GM21723 (cell line): ENCODE results near the gene PLK5.
"Not testable (repeated sequence)": the region's sequence is repeated elsewhere in the genome, so short reads cannot be mapped to it uniquely, and the experiment has no call there.

Source experiments
- ATAC-seq: cut with Tn5 transposase; IDR thresholded peaks from one replicate; pipeline ENCODE4 v1.9.1; 2021; ENCODE audit warnings: mild to moderate bottlenecking, moderate library complexity; ENCODE audit not compliant: unreplicated experiment

Gene PLK5

DNA sequence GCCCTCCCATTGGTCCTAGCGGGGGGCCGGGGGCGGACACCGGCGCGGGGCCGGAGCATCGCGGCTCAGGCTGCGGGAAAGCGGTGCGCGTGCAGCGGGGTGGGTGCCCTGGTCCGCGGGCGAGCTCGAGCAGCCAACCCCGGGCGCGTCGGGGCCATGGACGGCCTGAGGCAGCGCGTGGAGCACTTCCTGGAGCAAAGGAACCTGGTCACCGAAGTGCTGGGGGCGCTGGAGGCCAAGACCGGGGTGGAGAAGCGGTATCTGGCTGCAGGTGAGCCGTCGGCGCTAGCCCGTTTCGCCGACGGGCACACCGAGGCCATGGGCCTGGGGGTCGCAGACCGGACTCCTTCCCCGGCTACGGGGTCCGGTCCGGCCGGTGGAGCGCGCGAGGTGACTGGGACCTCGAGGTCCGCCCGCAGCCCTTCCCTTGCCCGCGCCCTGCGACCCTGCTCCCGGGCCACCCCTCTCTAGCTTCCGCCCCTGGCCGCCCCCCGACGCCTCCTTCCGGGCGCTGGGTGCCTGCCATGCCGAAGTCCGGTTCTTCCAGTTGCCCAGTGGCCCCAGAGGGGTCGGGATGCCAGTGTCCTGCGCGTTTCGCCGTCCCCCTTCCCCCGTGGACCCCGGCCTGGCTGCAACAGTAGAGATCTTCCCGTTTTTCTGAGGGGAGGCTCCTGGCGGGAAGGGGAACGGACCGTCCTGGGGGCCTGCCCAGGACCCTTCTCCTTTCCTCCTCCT lies 32.6 kb upstream of the PLK5 start, which contains the start of gene REEP6:
Gene REEP6, plus strand, starts transcription at position 68 of the 735 bp plus-strand sequence. Its CDS starts 89 bp downstream, at position 157.
- no peak for ATAC-seq

DNA sequence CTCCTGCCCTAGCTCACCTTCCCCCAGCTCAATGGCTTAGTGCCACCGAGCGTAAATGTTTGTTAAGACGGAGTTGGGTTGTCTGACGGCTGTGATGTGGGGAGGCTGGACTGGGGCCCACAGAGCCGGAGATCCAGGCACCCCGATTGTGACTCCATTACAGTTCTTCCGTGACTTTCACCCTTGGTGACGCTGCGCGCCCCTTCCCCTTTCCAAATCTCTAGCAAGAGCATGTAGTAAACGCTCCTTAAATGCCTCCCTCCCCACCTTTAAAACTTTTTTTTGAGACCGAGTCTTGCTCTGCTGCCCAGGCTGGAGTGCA lies 32.1 kb upstream of the PLK5 start:
- no peak for ATAC-seq

DNA sequence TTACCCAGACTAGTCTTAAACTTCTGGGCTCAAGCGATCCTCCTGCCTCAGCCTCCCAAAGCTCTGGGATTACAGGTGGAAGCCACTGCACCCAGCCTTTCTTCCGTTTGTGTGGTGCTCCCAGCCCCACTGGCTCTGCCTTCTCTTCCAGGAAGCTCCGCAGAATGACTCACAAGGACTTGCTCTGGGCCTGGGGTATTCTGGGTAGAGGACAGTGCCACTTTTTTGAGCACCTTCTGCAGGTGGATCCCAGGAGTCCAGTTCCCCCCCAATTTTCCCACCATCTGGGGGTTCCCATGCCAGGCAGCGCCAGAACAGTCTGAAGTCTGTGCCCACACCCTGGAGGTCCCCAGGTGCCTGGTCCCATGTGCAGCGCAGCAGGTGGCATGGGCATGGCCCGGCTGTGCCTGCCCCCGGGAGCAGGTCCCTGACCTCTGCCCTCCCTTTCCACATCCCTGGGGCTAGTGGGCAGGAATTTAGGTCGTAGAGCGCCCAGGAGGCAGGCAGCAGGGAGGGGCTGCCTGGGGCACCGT lies 31.3 kb upstream of the PLK5 start:
- ATAC-seq, result no peak

DNA sequence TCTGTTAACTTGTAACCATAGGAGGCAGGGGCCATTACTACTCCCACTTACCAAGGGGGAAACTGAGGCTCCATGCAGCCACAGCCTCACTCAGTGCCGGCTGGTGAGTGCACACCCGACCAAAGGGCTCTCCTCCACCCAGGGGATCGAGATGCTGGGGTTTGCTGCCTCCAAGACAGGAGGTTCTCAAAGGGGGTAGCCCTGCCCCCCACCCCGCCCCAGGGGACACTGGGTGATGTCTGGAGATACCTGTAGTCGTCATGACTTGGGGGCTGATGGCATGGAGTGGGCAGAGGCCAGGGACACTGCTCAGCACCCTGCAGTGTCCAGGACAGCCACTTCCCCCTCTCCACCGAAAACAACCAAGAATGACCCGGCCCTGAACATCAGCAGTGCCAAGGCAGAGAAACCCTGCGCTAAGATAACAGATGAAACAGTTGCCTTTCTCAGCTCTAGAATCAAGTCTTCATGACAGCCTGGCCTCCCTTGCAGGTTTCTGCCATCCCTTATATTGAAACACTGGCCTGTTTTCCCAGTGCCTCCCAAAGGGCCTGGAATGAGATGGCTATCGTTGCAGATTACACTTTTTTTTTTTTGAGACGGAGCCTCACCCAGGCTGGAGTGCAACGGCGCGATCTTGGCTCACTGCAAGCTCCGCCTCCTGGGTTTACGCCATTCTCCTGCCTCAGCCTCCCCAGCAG lies 29.6 kb upstream of the PLK5 start:
- no peak for ATAC-seq

DNA sequence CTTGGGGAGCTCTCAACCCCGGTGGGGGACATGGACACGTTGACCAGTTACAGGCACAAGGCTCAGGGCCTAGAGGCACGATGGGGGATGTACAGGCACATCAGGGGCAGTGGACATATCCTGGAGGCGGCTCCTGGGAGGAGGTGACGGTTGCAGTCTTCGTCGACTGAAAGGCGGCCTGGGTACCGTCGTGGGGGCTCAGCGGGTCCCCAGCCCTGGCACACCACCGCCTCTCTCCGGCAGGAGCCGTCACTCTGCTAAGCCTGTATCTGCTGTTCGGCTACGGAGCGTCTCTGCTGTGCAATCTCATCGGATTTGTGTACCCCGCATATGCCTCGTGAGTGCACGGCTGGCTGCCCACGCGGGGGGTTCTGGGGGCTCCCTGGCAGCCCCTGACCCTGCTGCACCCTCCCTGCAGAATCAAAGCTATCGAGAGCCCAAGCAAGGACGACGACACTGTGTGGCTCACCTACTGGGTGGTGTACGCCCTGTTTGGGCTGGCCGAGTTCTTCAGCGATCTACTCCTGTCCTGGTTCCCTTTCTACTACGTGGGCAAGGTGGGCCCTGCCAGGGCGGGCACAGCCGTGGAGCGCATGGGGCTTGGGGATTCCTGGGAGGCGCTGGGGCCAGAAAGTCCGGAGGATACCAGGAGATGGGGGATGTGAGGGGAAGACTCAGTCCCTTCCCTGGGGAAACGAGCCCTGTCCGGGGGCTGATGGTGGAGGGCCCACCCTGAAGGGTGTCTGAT lies 28.7 kb upstream of the PLK5 start:
- ATAC-seq, result no peak

DNA sequence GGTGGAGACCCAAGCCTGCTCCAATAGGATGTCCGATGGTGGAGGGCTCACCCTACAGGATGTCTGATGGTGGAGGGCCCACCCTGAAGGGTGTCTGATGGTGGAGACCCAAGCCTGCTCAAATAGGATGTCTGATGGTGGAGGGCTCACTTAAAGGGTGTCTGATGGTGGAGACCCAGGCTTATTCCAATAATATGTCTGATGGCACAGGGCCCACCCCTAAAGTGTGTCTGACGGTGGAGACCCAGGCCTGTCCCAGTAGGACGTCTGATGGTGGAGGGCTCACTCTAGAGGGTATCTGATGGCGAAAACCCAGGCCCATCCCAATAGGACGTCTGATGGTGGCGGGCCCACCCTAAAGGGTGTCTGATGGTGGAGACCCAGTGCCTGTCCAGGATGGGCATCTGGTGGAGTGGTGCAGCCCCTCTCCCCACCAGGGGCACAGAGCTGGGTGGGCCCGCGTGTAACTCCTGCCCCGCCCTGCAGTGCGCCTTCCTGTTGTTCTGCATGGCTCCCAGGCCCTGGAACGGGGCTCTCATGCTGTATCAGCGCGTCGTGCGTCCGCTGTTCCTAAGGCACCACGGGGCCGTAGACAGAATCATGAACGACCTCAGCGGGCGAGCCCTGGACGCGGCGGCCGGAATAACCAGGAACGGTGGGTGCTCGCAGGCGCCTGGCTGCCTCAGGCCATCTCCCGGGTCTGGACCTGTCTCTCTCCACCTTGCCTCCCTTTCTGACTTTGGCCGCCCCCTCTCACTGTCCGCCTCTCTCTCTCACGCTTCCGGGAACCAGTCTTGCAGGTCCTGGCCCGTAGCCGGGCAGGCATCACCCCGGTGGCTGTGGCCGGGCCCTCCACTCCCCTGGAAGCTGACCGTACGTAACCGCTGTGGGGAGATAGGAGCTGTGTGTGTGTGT lies 27.8 kb upstream of the PLK5 start:
- no peak for ATAC-seq

DNA sequence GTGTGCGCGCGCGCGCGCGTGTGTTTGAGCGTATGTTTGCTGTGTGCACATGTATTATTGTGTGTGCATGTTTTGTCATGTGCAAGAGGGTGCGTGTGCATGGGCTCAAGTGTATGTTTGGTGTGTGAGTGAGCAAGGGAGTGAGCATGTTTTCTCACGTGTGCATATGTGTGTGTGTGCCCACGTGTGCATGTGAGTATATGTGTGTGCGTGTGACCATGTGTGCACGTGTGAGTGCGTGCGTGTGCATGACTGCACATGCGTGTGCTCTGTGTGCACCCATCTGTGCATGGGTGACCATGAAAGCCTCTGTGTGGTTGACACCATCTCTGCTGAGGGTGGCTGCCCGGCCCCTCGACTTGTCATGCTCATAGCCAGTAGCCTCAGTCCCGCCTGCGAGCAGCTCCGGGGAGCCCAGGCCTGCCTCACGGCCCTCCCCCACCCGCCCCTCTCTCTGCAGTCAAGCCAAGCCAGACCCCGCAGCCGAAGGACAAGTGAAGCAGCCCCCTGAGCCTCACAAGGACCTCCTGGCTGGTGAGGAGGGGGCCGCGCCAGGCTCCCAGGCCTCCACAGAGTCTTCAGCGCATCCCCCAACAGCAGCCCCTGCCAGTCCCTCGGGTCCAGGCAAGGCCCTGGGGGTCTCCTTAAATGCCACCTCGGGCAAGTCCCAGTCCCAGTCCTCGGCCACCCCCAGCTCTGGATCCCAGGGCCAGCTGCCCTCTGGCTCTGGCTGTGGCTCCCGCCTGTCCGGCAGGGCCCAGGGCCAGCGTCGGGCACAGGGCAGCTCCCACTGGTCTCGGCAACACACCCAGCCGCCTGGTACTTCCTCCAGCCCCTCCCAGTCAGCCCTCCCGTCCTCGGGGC lies 26.9 kb upstream of the PLK5 start:
- ATAC-seq, result no peak

DNA sequence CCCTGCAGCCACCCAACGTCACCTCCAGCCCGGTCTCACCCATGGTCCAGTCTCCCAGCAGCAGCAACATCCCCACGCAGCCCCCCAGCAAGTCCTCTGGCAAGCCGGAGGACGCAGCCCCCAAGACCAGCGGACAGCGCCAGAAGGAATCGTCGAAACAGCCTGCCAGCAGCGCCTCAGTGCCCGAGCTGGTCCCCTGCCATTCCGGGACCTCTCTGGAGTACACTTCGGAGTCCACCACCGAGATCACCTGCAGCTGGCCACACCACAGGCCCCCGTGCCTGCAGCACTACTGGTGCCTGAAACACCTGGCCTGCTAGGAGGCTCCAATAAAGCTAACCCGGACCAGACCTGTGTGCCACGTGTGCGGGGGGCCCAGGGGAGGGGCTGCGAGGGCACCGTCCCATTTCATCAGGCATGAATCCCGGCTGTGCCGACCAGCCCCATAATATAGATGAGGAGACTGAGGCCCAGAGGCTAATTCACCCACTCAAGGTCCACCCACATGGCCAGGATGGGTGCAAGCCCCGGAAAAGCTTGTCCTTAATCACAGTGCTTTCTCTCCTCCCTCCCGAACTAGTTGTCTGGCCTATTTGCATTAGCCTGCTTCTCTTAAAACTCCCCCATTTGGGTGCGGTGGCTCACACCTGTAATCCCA lies 26.2 kb upstream of the PLK5 start:
- ATAC-seq, result no peak

DNA sequence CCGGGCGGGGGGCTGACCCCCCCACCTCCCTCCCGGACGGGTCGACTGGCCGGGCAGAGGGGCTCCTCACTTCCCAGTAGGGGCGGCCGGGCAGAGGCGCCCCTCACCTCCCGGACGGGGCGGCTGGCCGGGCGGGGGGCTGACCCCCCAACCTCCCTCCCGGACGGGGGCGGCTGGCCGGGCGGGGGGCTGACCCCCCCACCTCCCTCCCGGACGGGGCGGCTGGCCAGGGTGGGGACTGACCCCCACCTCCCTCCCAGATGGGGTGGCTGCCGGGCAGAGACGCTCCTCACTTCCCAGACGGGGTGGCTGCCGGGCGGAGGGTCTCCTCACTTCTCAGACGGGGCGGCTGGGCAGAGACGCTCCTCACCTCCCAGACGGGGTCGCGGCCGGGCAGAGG lies 24.6 kb upstream of the PLK5 start:
- not testable (repeated sequence) for ATAC-seq

DNA sequence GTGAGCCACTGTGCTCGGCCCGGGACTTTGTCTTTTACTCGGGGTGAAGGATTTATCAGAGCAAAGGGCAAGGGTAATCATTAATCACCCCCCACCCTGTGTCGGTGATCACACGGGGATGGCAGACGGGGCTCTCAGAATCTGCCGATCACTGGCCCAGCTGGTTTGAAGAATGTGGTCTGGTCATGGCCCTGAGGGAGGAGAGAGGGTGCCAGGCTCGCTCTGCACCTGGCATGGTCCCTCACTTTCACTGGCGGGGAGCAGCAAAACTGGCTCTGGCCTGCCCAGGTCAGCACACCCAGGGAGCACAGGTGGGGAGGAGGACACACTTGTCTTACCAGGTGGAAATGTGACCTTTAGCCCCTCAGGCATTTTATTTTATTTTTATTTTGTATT lies 22.7 kb upstream of the PLK5 start:
- no peak for ATAC-seq

DNA sequence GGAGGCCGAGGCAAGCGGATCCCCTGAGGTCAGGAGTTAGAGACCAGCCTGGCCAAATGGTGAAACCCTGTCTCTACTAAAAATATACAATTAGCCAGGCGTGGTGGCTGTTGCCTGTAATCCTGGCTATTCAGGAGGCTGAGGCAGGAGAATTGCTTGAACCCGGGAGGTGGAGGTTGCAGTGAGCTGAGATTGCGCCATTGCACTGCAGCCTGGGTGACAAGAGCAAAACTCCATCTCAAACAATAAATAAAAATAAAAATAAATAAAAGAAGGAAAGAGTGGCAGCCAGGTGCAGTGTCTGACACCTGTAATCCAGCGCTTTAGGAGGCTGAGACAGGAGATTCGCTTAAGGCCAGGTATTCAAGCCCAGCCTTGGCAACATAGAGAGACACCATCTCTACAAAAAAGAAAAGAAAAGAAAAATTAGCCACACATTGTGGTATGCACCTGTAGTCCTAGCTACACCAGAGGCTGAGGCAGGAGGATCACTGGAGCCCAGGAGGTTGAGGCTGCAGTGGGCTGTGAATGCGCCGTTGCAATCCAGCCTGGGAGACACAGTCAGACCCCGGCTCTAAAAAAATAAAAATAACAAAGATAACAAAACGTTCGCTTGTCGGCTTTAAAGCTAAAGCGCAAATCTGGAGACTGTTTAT lies 21.3 kb upstream of the PLK5 start:
- ATAC-seq, result no peak

DNA sequence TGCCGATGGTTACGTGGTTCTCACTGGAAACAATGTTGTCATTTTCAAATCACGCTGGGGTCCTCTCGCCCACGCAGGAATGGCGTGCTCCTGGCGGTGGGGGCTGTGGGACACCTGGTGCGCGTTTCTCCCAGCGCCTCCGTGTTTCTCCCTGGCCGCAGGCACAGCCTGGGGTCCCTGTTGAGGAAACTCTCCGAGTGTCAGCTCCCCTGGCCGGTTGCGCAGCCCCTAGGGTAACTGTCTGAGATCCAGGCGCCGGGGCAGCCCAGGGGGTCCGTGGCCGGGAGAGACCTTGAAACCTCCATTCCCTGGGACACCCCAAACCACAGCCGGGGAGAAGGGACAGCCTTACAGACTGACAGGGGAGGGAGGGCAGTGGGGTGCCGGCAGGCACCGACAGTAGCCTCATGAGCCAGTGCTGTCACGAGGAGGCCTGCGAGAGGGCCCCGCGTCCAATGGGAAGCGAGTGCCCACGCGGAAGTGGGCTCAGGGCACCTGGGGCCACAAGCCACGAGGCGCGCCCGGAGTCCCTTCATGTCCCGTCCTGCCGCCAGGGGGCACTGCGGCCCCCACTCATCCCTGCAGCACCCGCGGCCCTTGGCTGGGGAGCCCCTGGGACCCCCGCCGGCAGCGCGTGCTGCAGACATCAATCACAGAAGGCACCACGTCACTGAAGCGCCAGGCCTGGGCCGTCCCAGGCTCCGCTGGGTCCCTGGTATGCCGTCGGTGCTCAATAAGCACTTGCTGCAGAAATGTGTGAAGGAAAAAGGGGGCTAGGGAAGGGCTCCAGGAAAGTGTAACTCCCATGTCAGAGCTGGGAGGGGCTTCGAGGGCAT lies 20.6 kb upstream of the PLK5 start:
- ATAC-seq, result no peak

DNA sequence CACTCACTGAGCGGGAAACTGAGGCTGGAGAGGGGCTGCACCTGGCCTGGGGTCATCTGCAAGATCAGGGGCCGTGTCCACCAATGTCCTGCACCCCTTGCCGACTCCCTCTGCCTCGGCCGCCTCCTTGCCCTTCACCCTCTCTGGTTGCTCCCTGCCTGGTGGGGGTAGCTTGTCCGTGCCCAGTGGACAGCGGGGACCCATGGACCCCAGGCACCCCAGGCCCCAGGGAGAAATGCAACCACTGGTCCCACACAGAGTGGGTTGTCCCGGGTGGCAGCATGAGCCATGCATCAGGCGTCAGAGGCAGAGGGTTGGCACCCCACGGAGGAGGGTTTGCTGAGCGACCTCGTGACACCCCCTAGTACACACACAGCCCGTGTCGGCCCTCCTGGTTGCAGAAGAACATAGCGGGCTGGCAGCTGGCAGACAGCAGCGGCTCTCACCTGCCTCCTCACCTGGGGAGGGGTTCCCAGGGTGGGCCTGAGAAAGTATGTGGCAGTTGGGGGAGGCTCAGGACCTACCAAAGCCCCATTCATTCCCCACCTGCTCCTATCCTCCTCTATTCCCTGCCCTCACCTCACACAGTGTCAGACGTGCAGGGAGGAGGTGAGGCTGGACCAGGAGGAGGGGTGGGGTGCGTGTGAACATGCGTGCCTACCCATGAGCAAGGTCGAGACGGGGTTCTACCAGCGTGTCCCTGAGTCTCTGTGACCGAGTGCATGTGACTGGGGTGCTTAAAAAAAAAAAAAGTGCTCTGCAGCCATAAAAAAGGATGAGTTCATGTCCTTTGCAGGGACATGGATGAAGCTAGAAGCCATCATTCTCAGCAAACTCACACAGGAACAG lies 19.7 kb upstream of the PLK5 start:
- no peak for ATAC-seq

DNA sequence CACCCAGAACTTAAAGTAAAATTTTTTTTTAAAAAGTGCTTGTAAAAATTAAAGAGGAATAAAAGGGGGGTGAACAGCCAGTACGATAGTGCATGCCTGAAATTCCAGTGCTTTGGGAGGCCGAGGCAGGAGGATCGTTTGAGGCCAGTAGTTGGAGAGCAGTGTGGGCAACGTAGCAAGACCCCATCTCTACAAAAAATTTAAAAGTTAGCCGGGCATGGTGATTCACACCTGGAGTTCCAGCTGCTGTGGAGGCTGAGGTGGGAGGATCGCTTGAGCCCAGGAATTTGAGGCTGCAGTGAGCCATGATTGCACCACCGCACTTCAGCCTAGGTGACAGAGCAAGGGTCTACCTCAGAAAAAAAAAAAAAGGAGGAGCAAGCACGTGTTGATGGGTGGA lies 18.9 kb upstream of the PLK5 start:
- no peak for ATAC-seq

DNA sequence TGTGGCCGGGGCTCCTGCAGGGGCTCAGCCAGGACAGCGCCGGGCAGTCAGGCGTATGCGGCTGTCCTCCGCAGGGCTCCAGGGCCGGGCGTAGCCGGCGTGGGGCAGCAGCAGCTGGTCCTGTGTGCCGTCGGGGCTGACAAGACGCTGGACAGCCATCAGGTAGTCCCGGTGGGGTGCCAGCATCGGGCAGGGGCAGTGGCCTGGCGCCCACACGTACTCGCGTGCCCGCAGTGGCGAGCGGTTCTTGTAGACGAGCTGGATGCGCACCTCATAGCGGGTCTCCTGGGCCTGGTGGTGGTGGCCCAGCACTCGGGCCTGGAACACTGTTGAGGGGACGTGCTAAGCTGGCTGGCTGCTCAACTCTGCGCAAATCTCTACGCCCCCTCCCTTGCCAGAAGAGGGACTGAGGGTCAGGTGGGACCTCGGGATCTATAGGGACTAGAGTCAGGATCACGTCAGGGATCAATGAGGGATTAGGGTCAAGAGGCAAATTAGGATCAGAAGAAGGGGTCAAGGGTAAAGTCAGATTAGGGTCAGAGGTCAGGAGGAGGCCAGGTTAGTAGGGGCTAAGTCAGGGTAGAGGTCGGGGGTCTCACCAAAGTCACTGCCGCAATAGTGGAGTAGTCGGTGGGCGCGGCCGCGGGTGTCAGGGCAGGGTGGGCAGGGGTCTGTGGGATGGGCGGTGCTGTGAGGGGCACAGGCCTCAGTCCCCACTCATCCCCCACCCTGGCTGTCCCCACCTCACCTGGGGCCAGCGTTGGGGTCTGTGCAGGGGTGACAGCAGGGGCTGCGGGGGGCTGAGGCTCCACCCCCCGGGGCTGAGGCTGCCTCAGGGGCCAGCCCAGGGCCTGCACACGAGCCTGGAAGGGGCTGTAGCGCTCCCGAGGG lies 17.6 kb upstream of the PLK5 start:
- no peak for ATAC-seq

DNA sequence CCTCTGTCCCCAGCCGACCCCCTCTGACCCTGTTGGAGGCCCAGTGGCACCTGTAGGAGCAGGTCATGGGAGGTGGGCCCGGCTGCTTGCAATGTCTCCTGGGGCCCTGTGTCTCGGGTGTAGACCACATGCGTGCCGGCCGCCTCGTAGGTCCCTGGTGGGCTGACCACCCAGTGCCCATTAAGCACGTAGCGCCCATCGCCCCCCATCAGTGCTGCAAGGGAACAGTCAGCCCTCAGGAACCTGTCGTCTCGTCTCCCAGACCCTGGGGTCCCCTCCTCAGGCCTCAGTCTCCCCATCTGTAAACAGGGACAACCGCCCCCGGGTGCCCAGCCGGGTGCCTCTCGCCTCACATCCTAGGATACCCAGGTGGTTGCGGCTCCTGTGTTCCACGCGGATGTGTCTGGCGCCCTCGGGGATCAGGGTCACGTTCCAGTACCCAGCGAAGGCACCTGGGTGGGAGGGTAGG lies 16.7 kb upstream of the PLK5 start:
- no peak for ATAC-seq
